HL-60 (cell line): Measurements from ENCODE around the gene RAB18.

ENCODE experiments used
- DNase-seq, 2 experiments: peaks; one replicate each; pipeline ENCODE4 v3.0.0-alpha.2; 2010 to 2020; ENCODE audit warnings: low read depth in 1 of 2, low spot score in 1 of 2
- H3K27ac ChIP-seq: fragments of 250-450 bp; sonication (Bioruptor Pico); replicated peaks from 2 replicates; pipeline ENCODE4 v1.5.1; 2020; ENCODE audit warnings: mild to moderate bottlenecking, moderate library complexity
- H3K27me3 ChIP-seq: fragments of 250-450 bp; sonication (Bioruptor Pico); 2 replicates; pipeline ENCODE4 v1.5.1; 2021; ENCODE audit warnings: mild to moderate bottlenecking, moderate library complexity; ENCODE audit not compliant: insufficient read depth, poor library complexity, severe bottlenecking
- H3K4me3 ChIP-seq: replicated peaks from 2 replicates; pipeline ENCODE4 v1.5.1; 2011; ENCODE audit warnings: mild to moderate bottlenecking, control low read depth, low read length; ENCODE audit not compliant: insufficient read depth
- CTCF ChIP-seq: IDR thresholded peaks from one replicate; pipeline ENCODE4 v1.5.1; 2011; ENCODE audit warnings: low read length, control low read depth, inconsistent platforms; ENCODE audit not compliant: insufficient read depth
- GABPA ChIP-seq: IDR thresholded peaks from 2 replicates; pipeline ENCODE4 v1.6.1; 2012; ENCODE audit warnings: low read depth
- POLR2AphosphoS5 ChIP-seq: IDR thresholded peaks from 2 replicates; pipeline ENCODE4 v1.6.1; 2012; ENCODE audit warnings: low read depth
- REST ChIP-seq: IDR thresholded peaks from 2 replicates; pipeline ENCODE4 v1.6.1; 2012; ENCODE audit warnings: low read depth; ENCODE audit not compliant: insufficient replicate concordance
- SPI1 ChIP-seq: IDR thresholded peaks from 2 replicates; pipeline ENCODE4 v1.6.1; 2012; ENCODE audit warnings: low read depth, mild to moderate bottlenecking, borderline replicate concordance

The RAB18 gene

GRCh38 chr10:27531336-27531847 lies 27.3 kb downstream of the RAB18 start:
- no peak for TF ChIP-seq GABPA
- no peak for TF ChIP-seq CTCF
- TF ChIP-seq SPI1 = no peak
- TF ChIP-seq REST = no peak
- TF ChIP-seq POLR2AphosphoS5 = no peak
- H3K27me3 ChIP-seq = no peaks in the 10 kb centered on the region
- DNase-seq = no peak
- no peak overlapping the region for H3K27ac ChIP-seq
- H3K4me3 ChIP-seq = no peak overlapping the region

- Histone ChIP-seq H3K27ac (no peak overlapping the region), H3K27me3 (no peaks in the 10 kb centered on the region), H3K4me3 (no peak overlapping the region)
- TF ChIP-seq GABPA = no peak
- TF ChIP-seq SPI1 = no peak
- no peak for TF ChIP-seq POLR2AphosphoS5
- DNase-seq = no peak
These were observed 30.1 kb downstream of the RAB18 start for GRCh38 chr10:27534161-27534700.

GRCh38 chr10:27535317-27535716 lies 31.2 kb downstream of the RAB18 start:
- DNase-seq = no peak
- Histone ChIP-seq H3K4me3 (no peak overlapping the region), H3K27ac (no peak overlapping the region), H3K27me3 (no peaks in the 10 kb centered on the region)
- TF ChIP-seq GABPA (no peak), POLR2AphosphoS5 (no peak), SPI1 (no peak), REST (no peak), CTCF (no peak)

GRCh38 chr10:27536437-27536836 lies 32.3 kb downstream of the RAB18 start:
- Histone ChIP-seq H3K4me3 (no peak overlapping the region), H3K27ac (no peak overlapping the region; the same call in 1 of the 2 replicates), H3K27me3 (no peaks in the 10 kb centered on the region)
- peak in 1 of 2 experiments; percentile 15 for DNase-seq
- TF ChIP-seq SPI1 (peak; percentile 97), GABPA (no peak), POLR2AphosphoS5 (no peak), REST (no peak), CTCF (no peak)
